ENCODE measurements around the gene MYH11. TPM values are rescaled to one million over a fixed set of nuclear protein-coding genes. Genes with fewer than 3 reads are reported as not detected.

The MYH11 gene
- total RNA-seq, 6 donors from 2014 or later, result 33.6 to 224 (median 87.4) TPM

DNA sequence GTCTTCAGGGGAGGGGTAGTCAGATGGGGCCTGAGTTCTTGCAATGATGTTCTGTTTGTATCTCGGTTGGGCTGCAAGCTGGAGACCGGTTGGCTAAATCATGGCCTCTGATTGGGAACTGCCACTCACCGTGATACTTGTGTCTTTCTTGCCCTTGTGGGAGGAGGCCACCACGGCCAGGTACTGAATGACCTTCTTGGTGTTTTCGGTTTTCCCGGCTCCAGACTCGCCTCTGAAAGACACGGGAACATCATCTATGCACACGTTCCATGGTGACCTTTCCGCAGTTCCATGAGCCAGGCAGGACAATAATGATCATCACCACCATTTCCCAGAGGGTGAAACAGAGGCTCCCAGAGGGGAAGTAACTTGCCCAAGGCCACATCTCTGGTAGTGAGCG is 70.3 kb downstream of the MYH11 start:
- no peaks in the 10 kb centered on the region for H3K36me3 ChIP-seq
- TF ChIP-seq EP300 (IDR thresholded peaks at IDR 0.05) (no peak), POLR2A (IDR thresholded peaks at IDR 0.05) (no peak), POLR2AphosphoS5 (IDR thresholded peaks at IDR 0.05) (no peak)
- TF ChIP-seq, protein P1, sequence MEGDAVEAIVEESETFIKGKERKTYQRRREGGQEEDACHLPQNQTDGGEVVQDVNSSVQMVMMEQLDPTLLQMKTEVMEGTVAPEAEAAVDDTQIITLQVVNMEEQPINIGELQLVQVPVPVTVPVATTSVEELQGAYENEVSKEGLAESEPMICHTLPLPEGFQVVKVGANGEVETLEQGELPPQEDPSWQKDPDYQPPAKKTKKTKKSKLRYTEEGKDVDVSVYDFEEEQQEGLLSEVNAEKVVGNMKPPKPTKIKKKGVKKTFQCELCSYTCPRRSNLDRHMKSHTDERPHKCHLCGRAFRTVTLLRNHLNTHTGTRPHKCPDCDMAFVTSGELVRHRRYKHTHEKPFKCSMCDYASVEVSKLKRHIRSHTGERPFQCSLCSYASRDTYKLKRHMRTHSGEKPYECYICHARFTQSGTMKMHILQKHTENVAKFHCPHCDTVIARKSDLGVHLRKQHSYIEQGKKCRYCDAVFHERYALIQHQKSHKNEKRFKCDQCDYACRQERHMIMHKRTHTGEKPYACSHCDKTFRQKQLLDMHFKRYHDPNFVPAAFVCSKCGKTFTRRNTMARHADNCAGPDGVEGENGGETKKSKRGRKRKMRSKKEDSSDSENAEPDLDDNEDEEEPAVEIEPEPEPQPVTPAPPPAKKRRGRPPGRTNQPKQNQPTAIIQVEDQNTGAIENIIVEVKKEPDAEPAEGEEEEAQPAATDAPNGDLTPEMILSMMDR (IDR thresholded peaks at IDR 0.05), result no peak
- H3K4me1 ChIP-seq, result no peaks in the 10 kb centered on the region
- no peak for ATAC-seq (ENCODE audit: low FRiP score in 2 of 2)
- 89 to 93% methylated on average over 11 of the region's 11 CpGs for WGBS, 2 donors
- DNase-seq, result no peak
- no peaks in the 10 kb centered on the region for H3K9me3 ChIP-seq
- no peak overlapping the region for H3K4me3 ChIP-seq
- no peaks in the 10 kb centered on the region for H3K27me3 ChIP-seq
- no peak overlapping the region for H3K27ac ChIP-seq

DNA sequence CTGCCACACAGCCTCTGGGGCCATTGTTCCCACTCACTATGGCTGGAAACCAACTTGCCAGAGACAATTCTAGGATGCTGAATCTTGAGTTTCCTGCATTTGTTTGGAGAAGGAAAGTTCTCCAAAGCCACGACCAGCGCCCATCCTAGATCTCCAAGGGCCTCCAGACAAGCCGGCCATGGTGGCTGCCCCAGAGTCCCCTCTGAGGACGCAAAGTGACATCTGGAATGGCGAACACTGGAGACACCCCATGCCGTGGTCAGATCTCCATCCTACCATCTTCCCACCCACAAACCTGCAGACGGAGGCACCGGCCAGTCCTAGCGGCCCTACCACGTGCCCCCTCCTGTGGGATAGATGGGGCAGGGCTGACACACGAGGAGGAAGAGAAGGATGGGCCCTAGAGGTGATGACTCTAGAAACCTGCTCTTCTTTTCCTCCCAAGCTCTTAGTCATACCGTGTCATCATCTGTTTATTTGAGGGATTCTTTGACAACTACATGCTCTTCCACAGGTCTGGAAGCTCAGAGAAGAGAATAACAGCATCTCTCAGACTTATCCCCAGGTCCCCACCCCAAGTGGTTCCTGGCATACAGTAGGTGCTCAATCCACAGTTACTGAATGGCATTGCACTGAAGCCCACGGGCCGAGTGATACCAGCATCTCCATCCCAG is 71.3 kb downstream of the MYH11 start:
- DNase-seq (no peak), ATAC-seq (ENCODE audit: low FRiP score in 2 of 2) (no peak)
- no peak overlapping the region for H3K27ac ChIP-seq
- TF ChIP-seq, protein P1 (IDR thresholded peaks at IDR 0.05), result no peak
- no peak for TF ChIP-seq POLR2A (IDR thresholded peaks at IDR 0.05)
- no peak for TF ChIP-seq POLR2AphosphoS5 (IDR thresholded peaks at IDR 0.05)
- no peak for TF ChIP-seq EP300 (IDR thresholded peaks at IDR 0.05)
- no peaks in the 10 kb centered on the region for H3K27me3 ChIP-seq
- no peaks in the 10 kb centered on the region for H3K36me3 ChIP-seq
- H3K4me1 ChIP-seq, result no peaks in the 10 kb centered on the region
- H3K9me3 ChIP-seq, result no peaks in the 10 kb centered on the region
- no peak overlapping the region for H3K4me3 ChIP-seq
- 85 to 96% methylated on average over 8 to 14 of the region's 14 CpGs for WGBS, 2 donors

DNA sequence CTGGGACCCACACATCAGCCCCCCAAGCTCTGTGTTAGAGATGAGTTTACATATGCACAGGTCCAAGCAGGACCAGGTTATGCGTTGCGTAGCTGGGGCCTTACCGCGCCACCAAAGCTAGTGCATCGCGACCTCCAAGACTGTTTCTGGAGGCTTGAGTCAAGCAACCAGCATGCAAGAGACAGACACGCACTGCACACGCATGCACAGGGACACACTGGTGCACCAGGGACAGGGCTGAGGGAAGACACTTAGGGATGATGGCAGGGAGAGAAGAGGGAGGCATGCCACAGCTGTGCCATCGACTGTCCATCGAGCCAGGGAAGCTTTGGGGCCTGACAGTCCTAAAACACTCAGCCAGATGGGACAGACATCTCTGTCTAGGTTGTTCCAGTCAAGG is 72.8 kb downstream of the MYH11 start:
- no peak for DNase-seq

DNA sequence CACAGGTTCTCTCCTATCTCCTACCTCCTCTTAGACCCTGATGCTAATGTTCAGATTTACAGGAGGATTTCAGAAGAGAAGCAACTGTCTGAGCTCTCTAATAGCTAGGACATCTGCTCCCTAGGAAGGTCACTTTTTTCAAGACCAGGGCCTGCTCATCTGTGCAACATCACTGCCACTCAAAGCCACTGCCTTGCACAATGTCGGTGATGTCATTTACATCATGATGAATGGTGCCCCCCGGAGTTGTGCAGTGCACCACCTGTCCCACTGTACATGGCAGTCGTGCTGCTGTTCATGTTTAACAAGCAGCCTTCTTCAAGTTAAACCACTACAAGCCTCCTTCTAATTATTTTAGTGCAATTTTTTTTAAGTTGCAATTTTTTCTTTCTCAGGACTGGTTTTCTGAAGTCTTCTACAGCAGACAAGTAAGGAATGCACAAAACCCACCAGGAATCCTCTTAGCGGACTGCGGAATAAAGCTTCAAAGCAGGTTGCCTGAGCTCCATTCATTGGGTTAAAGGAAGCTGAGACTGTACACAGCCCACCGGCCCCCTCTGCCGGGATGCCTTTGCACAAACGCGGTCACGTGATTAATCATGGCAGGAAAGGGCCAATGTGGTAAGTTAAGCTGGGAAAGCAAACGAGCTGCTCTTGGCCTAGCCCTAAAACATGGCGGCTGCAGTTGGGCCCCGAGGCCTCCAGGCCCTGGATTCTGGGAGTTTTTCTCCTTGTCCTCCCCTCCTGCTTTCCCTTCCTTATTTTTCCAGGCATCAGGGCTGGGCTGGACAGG is 74.1 kb downstream of the MYH11 start:
- ATAC-seq (ENCODE audit: low FRiP score in 2 of 2), result no peak

More for the DNA sequence above, 72.8 kb downstream of the MYH11 start:
- TF ChIP-seq, protein P1 (IDR thresholded peaks at IDR 0.05), result no peak
- TF ChIP-seq POLR2AphosphoS5 (IDR thresholded peaks at IDR 0.05), result no peak
- H3K4me3 ChIP-seq, result no peak overlapping the region
- no peaks in the 10 kb centered on the region for H3K4me1 ChIP-seq
- H3K27ac ChIP-seq, result no peak overlapping the region
- no peak for ATAC-seq (ENCODE audit: low FRiP score in 2 of 2)
- H3K27me3 ChIP-seq, result no peaks in the 10 kb centered on the region
- no peaks in the 10 kb centered on the region for H3K36me3 ChIP-seq
- WGBS, 2 donors, result 97 to 100% methylated on average over 8 to 10 of the region's 10 CpGs
- no peaks in the 10 kb centered on the region for H3K9me3 ChIP-seq

More for the DNA sequence above, 74.1 kb downstream of the MYH11 start:
- no peak for DNase-seq
- Histone ChIP-seq H3K27ac (no peak overlapping the region), H3K36me3 (no peaks in the 10 kb centered on the region), H3K27me3 (no peaks in the 10 kb centered on the region), H3K4me1 (no peaks in the 10 kb centered on the region), H3K9me3 (no peaks in the 10 kb centered on the region), H3K4me3 (no peak overlapping the region)
- WGBS, 2 donors, result 59 to 64% methylated on average over 13 of the region's 13 CpGs
- no peak for TF ChIP-seq EP300 (IDR thresholded peaks at IDR 0.05)
- TF ChIP-seq, protein P1 (IDR thresholded peaks at IDR 0.05), result no peak
- TF ChIP-seq POLR2A (IDR thresholded peaks at IDR 0.05), result no peak
- no peak for TF ChIP-seq POLR2AphosphoS5 (IDR thresholded peaks at IDR 0.05)
